ENCODE results near the gene TOR1AIP2.

The TOR1AIP2 gene

GRCh38 chr1:179817789-179818188 lies 59.8 kb downstream of the TOR1AIP2 start:
- no peak for TF ChIP-seq CTCF (IDR thresholded peaks at IDR 0.05; ENCODE audit: low read depth, low read length)
- DNase-seq (ENCODE audit: extremely low read depth, low read depth), result no peak

GRCh38 chr1:179817056-179817455 lies 60.5 kb downstream of the TOR1AIP2 start:
- no peak for TF ChIP-seq CTCF (IDR thresholded peaks at IDR 0.05; ENCODE audit: low read depth, low read length)
- no peak for DNase-seq (ENCODE audit: extremely low read depth, low read depth)

GRCh38 chr1:179816196-179816960 lies 61.2 kb downstream of the TOR1AIP2 start:
- DNase-seq (ENCODE audit: extremely low read depth, low read depth), result no peak
- TF ChIP-seq CTCF (IDR thresholded peaks at IDR 0.05; ENCODE audit: low read depth, low read length), result no peak

GRCh38 chr1:179815641-179816040 lies 62.0 kb downstream of the TOR1AIP2 start:
- DNase-seq (ENCODE audit: extremely low read depth, low read depth), result no peak
- TF ChIP-seq CTCF (IDR thresholded peaks at IDR 0.05; ENCODE audit: low read depth, low read length), result no peak

GRCh38 chr1:179814546-179814838 lies 63.1 kb downstream of the TOR1AIP2 start:
- TF ChIP-seq CTCF (IDR thresholded peaks at IDR 0.05; ENCODE audit: low read depth, low read length), result no peak
- no peak for DNase-seq (ENCODE audit: extremely low read depth, low read depth)

GRCh38 chr1:179813626-179814545 lies 63.7 kb downstream of the TOR1AIP2 start:
- no peak for DNase-seq (ENCODE audit: extremely low read depth, low read depth)

More at GRCh38 chr1:179813626-179814545, 63.7 kb downstream of the TOR1AIP2 start:
- no peak for TF ChIP-seq CTCF (IDR thresholded peaks at IDR 0.05; ENCODE audit: low read depth, low read length)

Data from AG09319 (cell line).